ENCODE data around the gene SLC25A30.

Gene SLC25A30

DNA sequence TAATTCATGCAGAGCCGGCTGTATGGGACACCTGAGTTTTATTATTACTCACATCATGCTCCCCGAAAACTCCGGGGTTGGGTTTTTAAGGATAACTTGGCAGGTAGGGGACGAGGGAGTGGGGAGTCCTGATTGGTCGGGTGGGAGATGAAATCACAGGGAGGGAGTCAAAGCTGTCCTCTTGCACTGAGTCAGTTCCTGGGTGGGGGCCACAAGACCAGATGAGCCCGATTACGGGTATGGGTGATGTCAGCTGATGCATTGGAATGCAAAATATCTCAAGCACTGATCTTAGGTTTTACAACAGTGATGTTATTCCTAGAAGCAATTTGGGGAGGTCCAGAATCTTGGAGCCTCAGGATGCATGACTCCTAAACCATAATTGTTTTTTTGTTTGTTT is 28.0 kb upstream of the SLC25A30 start:
- Histone ChIP-seq H3K4me3 (ENCODE audit: low read depth, low read length) (no peak overlapping the region), H3K36me3 (ENCODE audit: control insufficient read depth, insufficient read depth, low read length) (no peaks in the 10 kb centered on the region), H3K9ac (ENCODE audit: low read depth, low read length) (no peak overlapping the region), H3K27ac (ENCODE audit: low read depth, low read length) (no peak overlapping the region), H3K9me3 (ENCODE audit: control insufficient read depth, insufficient read depth, low read length) (no peaks in the 10 kb centered on the region), H3K27me3 (ENCODE audit: control insufficient read depth, insufficient read depth, low read length) (no peaks in the 10 kb centered on the region), H3K4me1 (ENCODE audit: control insufficient read depth, insufficient read depth, low read length) (peaks cover 6% of the 10 kb centered on the region)

DNA sequence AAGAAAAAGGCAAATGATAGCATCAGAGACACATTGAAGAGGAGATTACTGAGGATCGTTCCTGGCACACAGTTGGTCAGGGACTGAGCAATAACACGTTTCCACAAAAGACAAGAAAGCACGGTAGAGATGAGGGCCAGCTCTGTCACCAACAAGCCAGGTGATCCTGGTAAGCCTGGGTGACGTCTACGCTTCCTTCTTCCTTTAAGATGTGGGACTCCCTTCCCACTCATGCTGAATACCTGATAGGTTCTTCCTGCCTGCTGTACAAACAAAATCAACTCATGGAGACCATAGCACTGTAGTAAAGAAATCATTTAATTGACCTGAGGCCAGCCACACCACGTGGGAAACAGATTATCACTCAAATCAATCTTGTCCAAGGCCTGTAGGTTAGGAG is 26.9 kb upstream of the SLC25A30 start:
- no peak overlapping the region for H3K9ac ChIP-seq (ENCODE audit: low read depth, low read length)
- no peaks in the 10 kb centered on the region for H3K27me3 ChIP-seq (ENCODE audit: control insufficient read depth, insufficient read depth, low read length)
- no peaks in the 10 kb centered on the region for H3K9me3 ChIP-seq (ENCODE audit: control insufficient read depth, insufficient read depth, low read length)
- H3K27ac ChIP-seq (ENCODE audit: low read depth, low read length), result no peak overlapping the region
- H3K36me3 ChIP-seq (ENCODE audit: control insufficient read depth, insufficient read depth, low read length), result no peaks in the 10 kb centered on the region
- peaks cover 6% of the 10 kb centered on the region for H3K4me1 ChIP-seq (ENCODE audit: control insufficient read depth, insufficient read depth, low read length)
- H3K4me3 ChIP-seq (ENCODE audit: low read depth, low read length), result no peak overlapping the region

DNA sequence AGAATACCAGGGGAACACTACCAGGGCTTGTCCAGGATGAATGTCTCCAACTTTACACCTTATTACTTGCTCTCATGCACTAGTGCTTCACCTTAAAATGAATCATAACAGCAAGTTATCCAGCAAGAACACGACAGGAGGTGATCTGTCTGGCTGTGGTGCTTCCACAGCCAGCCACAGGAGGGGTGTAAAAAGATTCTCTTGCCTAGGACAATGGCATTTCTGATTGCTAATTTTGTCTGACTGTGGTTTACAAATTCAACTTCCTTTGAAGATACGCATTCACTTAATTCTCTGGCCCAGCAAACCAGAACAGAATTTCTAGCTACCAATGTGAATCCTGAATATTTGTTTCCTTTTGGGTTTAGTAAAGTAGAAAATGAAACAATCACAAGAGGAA is 23.5 kb upstream of the SLC25A30 start:
- H3K9ac ChIP-seq (ENCODE audit: low read depth, low read length), result no peak overlapping the region
- H3K4me1 ChIP-seq (ENCODE audit: control insufficient read depth, insufficient read depth, low read length), result no peaks in the 10 kb centered on the region; the same call in none of the 2 replicates
- no peak overlapping the region for H3K4me3 ChIP-seq (ENCODE audit: low read depth, low read length)
- no peaks in the 10 kb centered on the region for H3K9me3 ChIP-seq (ENCODE audit: control insufficient read depth, insufficient read depth, low read length)
- no peaks in the 10 kb centered on the region for H3K36me3 ChIP-seq (ENCODE audit: control insufficient read depth, insufficient read depth, low read length)
- H3K27ac ChIP-seq (ENCODE audit: low read depth, low read length), result no peak overlapping the region
- H3K27me3 ChIP-seq (ENCODE audit: control insufficient read depth, insufficient read depth, low read length), result no peaks in the 10 kb centered on the region

- Histone ChIP-seq H3K9me3 (ENCODE audit: control insufficient read depth, insufficient read depth, low read length) (no peaks in the 10 kb centered on the region), H3K27me3 (ENCODE audit: control insufficient read depth, insufficient read depth, low read length) (no peaks in the 10 kb centered on the region), H3K9ac (ENCODE audit: low read depth, low read length) (no peak overlapping the region), H3K4me1 (ENCODE audit: control insufficient read depth, insufficient read depth, low read length) (no peaks in the 10 kb centered on the region; the same call in 1 of the 2 replicates), H3K36me3 (ENCODE audit: control insufficient read depth, insufficient read depth, low read length) (no peaks in the 10 kb centered on the region), H3K4me3 (ENCODE audit: low read depth, low read length) (no peak overlapping the region), H3K27ac (ENCODE audit: low read depth, low read length) (no peak overlapping the region)
These were observed 21.7 kb upstream of the SLC25A30 start for GRCh38 chr13:45439781-45440462.

DNA sequence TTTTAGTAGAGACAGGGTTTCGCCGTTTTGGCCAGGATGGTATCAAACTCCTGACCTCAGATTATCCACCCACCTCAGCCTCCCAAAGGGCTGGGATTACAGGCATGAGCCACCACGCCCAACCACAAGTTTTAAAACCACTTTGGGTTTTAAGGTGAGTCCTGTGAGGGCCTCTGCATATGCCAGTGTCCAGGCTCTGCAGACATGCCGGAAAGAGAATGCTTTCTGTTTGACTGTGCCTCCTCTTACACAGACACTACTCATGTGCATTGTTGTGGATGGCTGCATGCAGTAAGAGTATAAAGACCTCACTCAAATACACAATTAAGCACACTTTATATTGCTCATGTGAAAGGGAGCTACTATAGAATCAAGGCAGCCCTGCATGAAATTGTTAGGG is 20.8 kb upstream of the SLC25A30 start:
- Histone ChIP-seq H3K9me3 (ENCODE audit: control insufficient read depth, insufficient read depth, low read length) (no peaks in the 10 kb centered on the region), H3K9ac (ENCODE audit: low read depth, low read length) (no peak overlapping the region), H3K4me3 (ENCODE audit: low read depth, low read length) (no peak overlapping the region), H3K27ac (ENCODE audit: low read depth, low read length) (no peak overlapping the region), H3K27me3 (ENCODE audit: control insufficient read depth, insufficient read depth, low read length) (no peaks in the 10 kb centered on the region), H3K36me3 (ENCODE audit: control insufficient read depth, insufficient read depth, low read length) (no peaks in the 10 kb centered on the region), H3K4me1 (ENCODE audit: control insufficient read depth, insufficient read depth, low read length) (no peaks in the 10 kb centered on the region; the same call in 1 of the 2 replicates)

DNA sequence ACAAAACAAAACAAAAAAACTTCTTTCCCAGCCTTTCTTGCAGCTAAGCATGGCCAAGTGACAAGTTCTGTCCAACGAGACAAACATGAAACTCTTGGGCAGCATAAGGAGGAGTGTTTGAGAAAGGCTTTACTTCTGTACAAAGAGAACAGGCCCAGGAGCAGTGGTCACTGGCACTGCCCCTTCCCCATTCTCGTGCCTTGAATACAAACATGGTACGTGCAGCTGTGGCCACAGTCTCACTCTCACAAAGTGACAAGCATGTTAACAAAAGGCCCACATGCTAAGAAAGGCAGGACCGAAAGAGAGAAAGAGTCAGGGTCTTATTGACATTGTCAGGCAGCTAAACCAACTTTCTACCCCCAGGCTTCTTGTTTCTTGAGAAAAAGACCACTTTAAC is 19.8 kb upstream of the SLC25A30 start:
- H3K9me3 ChIP-seq (ENCODE audit: control insufficient read depth, insufficient read depth, low read length), result no peaks in the 10 kb centered on the region
- no peaks in the 10 kb centered on the region for H3K36me3 ChIP-seq (ENCODE audit: control insufficient read depth, insufficient read depth, low read length)
- no peak overlapping the region for H3K9ac ChIP-seq (ENCODE audit: low read depth, low read length)
- H3K4me1 ChIP-seq (ENCODE audit: control insufficient read depth, insufficient read depth, low read length), result no peaks in the 10 kb centered on the region; the same call in 1 of the 2 replicates
- no peak overlapping the region for H3K4me3 ChIP-seq (ENCODE audit: low read depth, low read length)
- H3K27ac ChIP-seq (ENCODE audit: low read depth, low read length), result no peak overlapping the region
- H3K27me3 ChIP-seq (ENCODE audit: control insufficient read depth, insufficient read depth, low read length), result no peaks in the 10 kb centered on the region

DNA sequence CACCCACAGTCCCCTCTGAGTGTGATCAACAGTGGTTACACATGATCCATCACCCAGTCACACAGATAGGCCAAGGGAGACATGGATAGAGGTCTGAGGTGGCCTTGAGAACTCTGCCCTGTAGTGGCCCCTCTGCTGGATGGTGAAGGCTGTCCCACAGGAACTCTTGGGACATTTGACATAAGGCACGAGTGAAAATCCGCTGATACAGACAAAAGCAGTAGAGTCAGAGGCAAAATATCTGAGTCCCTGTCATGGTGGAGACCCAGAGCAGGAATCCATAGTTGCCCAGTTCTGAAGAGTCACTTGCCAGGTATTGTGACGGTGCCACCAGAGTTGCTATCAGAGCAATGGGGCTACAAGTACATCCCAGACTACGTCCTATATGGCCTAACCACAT is 18.8 kb upstream of the SLC25A30 start:
- H3K9ac ChIP-seq (ENCODE audit: low read depth, low read length), result no peak overlapping the region

GRCh38 chr13:45436332-45436731 is 18.2 kb upstream of the SLC25A30 start:
- H3K36me3 ChIP-seq (ENCODE audit: control insufficient read depth, insufficient read depth, low read length), result no peaks in the 10 kb centered on the region
- no peak overlapping the region for H3K9ac ChIP-seq (ENCODE audit: low read depth, low read length)
- no peaks in the 10 kb centered on the region for H3K27me3 ChIP-seq (ENCODE audit: control insufficient read depth, insufficient read depth, low read length)

More for the DNA sequence above, 18.8 kb upstream of the SLC25A30 start:
- H3K4me3 ChIP-seq (ENCODE audit: low read depth, low read length), result no peak overlapping the region
- H3K27me3 ChIP-seq (ENCODE audit: control insufficient read depth, insufficient read depth, low read length), result no peaks in the 10 kb centered on the region
- no peaks in the 10 kb centered on the region for H3K36me3 ChIP-seq (ENCODE audit: control insufficient read depth, insufficient read depth, low read length)
- H3K9me3 ChIP-seq (ENCODE audit: control insufficient read depth, insufficient read depth, low read length), result no peaks in the 10 kb centered on the region
- H3K4me1 ChIP-seq (ENCODE audit: control insufficient read depth, insufficient read depth, low read length), result no peaks in the 10 kb centered on the region; the same call in 1 of the 2 replicates
- no peak overlapping the region for H3K27ac ChIP-seq (ENCODE audit: low read depth, low read length)

DNA sequence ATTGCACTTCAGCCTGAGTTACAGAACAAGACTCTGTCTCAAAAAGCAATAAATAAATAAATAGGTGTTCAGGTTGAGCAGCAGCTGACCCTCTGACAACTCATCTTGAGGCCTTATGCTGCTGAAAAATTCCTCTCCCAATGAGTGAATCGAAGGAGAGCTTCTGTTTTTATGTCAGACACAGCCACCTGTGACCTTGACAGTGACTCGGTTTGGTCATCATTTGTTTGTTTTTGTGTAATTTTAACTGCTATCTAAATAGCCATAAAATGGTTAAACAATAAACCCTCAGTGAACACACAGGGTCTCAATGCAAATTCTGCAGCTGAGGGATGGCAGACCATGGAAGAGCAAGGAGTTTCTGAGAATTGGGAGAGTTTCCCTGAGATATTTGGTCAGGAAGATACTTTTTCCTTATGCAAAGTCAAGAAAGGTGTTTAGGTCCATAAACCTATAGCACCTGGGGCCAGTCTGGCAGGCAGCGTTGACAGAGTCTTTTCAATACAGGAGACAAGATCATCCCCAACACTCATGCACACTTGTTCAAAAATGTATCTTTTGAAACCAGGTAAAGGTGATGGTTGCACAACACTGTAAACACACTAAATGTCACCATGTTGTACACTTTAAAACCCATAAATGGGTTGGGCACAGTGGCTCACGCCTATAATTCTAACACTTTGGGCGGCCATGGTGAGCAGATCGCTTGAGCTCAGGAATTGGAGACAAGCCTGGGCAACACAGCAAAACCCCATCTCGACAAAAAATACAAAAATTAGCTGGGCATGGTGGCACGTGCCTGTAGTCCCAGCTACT is 16.6 kb upstream of the SLC25A30 start:
- no peaks in the 10 kb centered on the region for H3K4me1 ChIP-seq (ENCODE audit: control insufficient read depth, insufficient read depth, low read length)
- no peak overlapping the region for H3K9ac ChIP-seq (ENCODE audit: low read depth, low read length)
- H3K9me3 ChIP-seq (ENCODE audit: control insufficient read depth, insufficient read depth, low read length), result no peaks in the 10 kb centered on the region
- H3K27me3 ChIP-seq (ENCODE audit: control insufficient read depth, insufficient read depth, low read length), result no peaks in the 10 kb centered on the region
- H3K4me3 ChIP-seq (ENCODE audit: low read depth, low read length), result no peak overlapping the region
- H3K27ac ChIP-seq (ENCODE audit: low read depth, low read length), result no peak overlapping the region
- no peaks in the 10 kb centered on the region for H3K36me3 ChIP-seq (ENCODE audit: control insufficient read depth, insufficient read depth, low read length)

More at GRCh38 chr13:45436332-45436731, 18.2 kb upstream of the SLC25A30 start:
- H3K4me3 ChIP-seq (ENCODE audit: low read depth, low read length), result no peak overlapping the region
- no peaks in the 10 kb centered on the region for H3K4me1 ChIP-seq (ENCODE audit: control insufficient read depth, insufficient read depth, low read length)
- H3K27ac ChIP-seq (ENCODE audit: low read depth, low read length), result no peak overlapping the region
- H3K9me3 ChIP-seq (ENCODE audit: control insufficient read depth, insufficient read depth, low read length), result no peaks in the 10 kb centered on the region

DNA sequence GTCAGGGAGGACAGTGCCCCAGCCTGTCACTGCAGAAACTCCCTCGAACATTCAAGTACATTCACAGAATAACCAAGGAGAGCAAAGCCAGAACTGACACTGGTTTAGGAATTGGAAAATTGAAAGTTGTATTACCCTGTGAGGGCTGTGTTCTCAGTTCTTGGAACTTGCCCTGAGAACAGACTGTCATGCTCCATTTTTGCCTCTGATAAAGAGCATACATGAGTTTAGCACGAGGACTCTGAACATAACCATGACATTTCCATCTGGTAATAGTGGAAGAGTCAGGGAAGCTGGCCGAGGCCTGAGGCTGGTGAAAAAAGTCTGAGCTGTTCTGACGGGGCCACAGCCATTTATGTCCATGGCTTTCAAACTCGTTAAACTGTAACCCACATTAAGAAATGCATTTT is 15.2 kb upstream of the SLC25A30 start:
- Histone ChIP-seq H3K9ac (ENCODE audit: low read depth, low read length) (no peak overlapping the region), H3K36me3 (ENCODE audit: control insufficient read depth, insufficient read depth, low read length) (no peaks in the 10 kb centered on the region), H3K9me3 (ENCODE audit: control insufficient read depth, insufficient read depth, low read length) (no peaks in the 10 kb centered on the region), H3K4me3 (ENCODE audit: low read depth, low read length) (no peak overlapping the region), H3K27ac (ENCODE audit: low read depth, low read length) (no peak overlapping the region), H3K27me3 (ENCODE audit: control insufficient read depth, insufficient read depth, low read length) (no peaks in the 10 kb centered on the region), H3K4me1 (ENCODE audit: control insufficient read depth, insufficient read depth, low read length) (no peaks in the 10 kb centered on the region)

- no peak overlapping the region for H3K4me3 ChIP-seq (ENCODE audit: low read depth, low read length)
- H3K36me3 ChIP-seq (ENCODE audit: control insufficient read depth, insufficient read depth, low read length), result no peaks in the 10 kb centered on the region
- H3K4me1 ChIP-seq (ENCODE audit: control insufficient read depth, insufficient read depth, low read length), result no peaks in the 10 kb centered on the region
- H3K27me3 ChIP-seq (ENCODE audit: control insufficient read depth, insufficient read depth, low read length), result no peaks in the 10 kb centered on the region
- H3K9ac ChIP-seq (ENCODE audit: low read depth, low read length), result no peak overlapping the region
- H3K27ac ChIP-seq (ENCODE audit: low read depth, low read length), result no peak overlapping the region
- H3K9me3 ChIP-seq (ENCODE audit: control insufficient read depth, insufficient read depth, low read length), result no peaks in the 10 kb centered on the region
These were observed 14.7 kb upstream of the SLC25A30 start for GRCh38 chr13:45432737-45433380.
